GM12873 (cell line): ENCODE results near the gene CFAP410.

Experiments used
- TF ChIP-seq, protein P1 (sequence below): IDR thresholded peaks from 2 replicates; pipeline ENCODE4 v1.5.1; 2012; ENCODE audit warnings: low read depth, mild to moderate bottlenecking, moderate library complexity, low read length, control low read depth; ENCODE audit not compliant: insufficient read depth; ENCODE audit errors: missing control alignments

Gene CFAP410

DNA sequence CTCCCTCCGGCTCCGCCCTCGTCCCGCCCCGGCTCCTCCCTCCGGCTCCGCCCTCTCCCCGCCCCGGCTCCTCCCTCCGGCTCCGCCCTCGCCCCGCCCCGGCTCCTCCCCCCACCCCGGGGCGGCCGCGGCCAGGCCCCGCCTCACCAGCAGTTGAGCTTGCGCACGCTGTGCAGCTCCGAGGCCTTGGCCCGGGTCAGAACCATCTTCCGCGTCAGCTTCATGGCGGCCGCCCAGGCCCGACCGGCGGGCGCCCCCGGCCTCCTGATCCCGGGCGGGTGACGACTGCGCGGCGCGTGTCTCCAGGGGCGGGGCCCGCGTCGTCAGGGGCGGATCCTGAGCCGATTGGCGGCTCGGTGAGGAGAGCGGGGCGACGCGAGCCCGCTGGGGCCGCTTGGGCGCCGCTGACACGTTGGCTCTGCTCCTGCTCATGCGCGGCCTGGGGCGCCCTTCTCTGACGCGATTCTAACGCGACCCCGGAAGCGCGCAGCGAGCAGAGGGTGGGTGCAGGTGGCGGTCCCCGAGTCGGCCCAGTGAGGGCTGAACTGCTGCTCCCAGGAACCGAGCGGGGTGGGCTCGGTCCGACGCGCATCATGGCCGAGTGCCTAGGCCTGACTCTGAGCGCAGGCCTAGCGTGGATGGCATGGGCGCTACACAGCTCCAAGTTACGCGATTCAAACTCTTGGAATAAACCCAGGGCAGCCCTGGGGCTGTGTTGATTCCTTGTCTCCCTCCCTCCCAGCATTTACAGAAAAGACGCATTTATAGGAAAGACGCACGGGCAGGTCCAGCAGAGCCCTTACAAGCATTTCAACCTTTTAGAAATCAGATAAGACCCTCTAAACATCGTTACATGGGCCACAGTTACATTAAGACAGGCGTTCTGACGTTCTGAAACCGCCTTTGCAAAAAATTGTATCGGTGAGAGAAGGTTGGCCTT lies at the start of gene CFAP410:
TSS of gene CFAP410 (minus strand) at position 420 of the 940 bp plus-strand sequence. CDS start at position 224, 196 bp downstream.
- TF ChIP-seq, protein P1, sequence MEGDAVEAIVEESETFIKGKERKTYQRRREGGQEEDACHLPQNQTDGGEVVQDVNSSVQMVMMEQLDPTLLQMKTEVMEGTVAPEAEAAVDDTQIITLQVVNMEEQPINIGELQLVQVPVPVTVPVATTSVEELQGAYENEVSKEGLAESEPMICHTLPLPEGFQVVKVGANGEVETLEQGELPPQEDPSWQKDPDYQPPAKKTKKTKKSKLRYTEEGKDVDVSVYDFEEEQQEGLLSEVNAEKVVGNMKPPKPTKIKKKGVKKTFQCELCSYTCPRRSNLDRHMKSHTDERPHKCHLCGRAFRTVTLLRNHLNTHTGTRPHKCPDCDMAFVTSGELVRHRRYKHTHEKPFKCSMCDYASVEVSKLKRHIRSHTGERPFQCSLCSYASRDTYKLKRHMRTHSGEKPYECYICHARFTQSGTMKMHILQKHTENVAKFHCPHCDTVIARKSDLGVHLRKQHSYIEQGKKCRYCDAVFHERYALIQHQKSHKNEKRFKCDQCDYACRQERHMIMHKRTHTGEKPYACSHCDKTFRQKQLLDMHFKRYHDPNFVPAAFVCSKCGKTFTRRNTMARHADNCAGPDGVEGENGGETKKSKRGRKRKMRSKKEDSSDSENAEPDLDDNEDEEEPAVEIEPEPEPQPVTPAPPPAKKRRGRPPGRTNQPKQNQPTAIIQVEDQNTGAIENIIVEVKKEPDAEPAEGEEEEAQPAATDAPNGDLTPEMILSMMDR, result no peak

DNA sequence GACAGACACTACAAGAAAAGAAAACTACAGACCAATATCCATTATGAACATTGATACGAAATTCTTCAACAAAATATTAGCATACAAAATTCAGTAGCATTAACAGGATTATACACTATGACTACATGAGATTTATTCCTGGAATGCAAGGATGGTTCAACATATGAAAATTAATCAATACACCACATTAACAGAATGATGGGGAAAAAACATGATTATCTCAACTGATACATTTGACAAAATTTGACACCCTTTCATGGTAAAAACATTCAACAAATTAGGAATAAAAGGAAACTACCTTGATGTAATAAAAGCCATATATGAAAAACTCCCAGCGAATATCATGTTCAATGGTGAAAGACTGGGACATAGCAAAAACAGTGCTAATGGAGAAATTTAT lies 45.8 kb upstream of the CFAP410 start:
- TF ChIP-seq, protein P1, result no peak

DNA sequence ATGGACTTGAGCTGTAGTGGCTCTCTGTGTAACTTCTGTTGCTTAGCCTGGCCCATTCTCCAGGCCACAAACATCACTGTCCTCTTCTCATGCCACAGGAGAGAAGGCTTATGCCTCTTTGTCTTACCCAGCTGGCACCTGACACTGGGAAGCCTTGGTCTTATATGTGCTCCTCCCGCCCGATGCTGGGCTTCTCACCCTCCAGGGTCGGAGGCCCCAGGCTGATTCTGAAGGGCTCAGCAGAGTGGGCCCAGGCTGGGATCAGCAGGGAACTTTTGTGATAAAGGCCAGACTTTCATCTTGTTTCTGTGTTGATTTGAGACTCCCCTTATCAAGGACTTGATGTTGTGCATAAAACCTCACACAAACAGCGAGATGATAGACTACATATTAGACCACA lies 44.0 kb upstream of the CFAP410 start:
- TF ChIP-seq, protein P1, result no peak

DNA sequence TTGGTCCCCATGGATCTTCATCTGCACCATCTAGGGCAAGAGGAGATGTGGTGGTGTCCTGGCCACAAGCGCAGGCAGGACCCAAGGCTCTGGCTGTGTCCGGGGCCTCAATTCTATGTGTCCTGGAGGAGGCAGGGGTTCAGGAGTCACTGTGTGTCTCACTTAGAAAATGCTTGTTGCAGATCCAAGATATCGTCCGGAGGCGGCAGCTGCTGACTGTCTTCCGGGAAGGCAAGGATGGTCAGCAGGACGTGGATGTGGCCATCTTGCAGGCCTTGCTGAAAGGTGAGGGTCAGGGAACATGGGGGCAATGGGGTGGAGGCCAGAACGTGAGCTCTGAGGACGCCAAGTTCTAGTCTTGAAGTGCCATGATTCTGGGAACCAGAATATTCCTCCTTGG lies 43.3 kb upstream of the CFAP410 start:
- TF ChIP-seq, protein P1, result no peak

DNA sequence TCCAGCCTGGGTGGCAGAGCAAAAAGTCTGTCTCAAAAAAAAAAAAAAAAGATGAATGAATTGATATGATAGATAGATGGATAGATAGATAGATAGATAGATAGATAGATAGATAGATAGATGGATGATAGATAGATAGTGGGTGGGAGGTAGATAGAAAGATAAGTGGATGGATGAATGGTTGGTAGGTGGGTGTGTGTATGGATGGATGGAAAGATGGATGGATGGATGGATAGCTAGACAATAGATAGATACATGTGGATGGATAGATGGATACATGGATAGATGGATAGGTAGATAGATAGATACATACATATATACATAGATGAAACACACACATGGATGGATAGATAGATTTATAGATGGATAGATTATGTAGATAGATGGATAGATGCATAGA lies 42.7 kb upstream of the CFAP410 start:
- TF ChIP-seq, protein P1, result no peak

DNA sequence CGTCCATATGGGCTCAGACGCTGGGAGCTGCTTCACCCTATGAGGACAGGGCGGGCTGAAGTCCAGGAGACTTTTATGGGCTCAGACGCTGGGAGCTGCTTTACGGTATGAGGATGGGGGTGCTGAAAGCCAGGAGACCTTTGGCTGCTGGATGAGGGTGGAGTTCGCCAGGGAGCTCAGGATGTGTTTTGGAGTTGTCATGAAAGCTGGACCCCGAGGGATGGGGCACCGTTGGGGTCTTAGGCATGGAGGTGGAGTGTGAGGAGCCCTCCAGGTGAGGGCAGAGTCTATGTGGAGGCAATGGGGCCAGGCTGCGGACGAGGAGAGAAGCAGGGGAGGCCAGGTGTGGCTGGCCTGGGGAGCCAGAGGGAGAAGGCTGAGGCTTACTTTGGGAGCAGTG lies 41.7 kb upstream of the CFAP410 start:
- TF ChIP-seq, protein P1, result no peak

DNA sequence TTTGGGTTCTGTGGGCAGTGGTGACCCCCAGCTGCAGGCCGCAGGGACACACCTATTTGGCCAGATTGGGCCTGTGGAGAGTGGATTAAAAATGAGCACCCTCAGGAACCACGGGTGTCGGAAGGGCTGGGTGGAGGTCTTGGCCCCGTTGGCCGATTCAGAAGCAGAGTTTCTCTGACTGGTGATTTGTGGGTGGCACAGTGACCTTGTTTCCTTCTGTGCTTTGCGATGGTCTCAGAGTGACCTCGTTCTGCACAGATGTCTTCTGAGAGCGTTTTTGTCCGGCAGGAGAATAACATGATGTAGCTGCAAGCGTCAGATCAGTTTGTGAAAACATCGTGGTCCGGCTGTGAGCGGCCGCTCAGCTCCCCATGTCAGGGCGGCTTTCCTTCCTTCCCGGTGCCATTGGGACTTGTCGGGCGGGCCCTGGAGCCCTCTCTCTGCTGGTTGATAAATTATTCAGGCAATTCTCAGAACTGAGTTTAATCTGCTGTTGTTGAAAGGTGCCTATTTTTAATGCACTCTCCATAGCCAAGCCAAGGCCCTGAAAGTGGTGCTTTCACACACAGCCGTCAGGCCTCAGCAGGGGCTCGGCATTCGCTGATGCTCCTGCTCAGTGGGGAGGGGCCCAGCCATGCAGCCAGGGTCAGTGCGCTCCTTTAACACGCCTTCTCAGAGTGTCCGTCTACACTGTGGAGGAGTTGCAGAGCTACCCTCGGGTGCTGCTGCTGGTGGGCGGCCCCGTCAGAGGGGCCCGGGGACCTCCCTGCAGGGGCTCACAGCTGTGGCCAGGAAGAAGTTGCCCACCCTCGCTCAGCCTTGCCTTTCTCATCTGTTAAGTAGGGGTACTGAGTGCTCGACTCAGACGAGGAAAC lies 41.0 kb upstream of the CFAP410 start:
- TF ChIP-seq, protein P1, result no peak
